ENCODE results near the gene PREX1. TPM values are rescaled to one million over a fixed set of nuclear protein-coding genes. Genes with fewer than 3 reads are reported as not detected.
"Not testable (repeated sequence)": the region's sequence is repeated elsewhere in the genome, so short reads cannot be mapped to it uniquely, and the experiment has no call there.

The PREX1 gene
- total and polyA plus RNA-seq, 2 donors (not counting 3 experiments of a cell fraction or from before 2014, with no cell fraction given) = 51.3 to 72.9 TPM

GRCh38 chr20:48843896-48844295 lies 16.1 kb upstream of the PREX1 start:
- H3K9ac ChIP-seq (replicated peaks; ENCODE audit: extremely low read depth, insufficient read depth, low read length); H3K9me3 ChIP-seq (replicated peaks; ENCODE audit: control insufficient read depth, insufficient read depth, low read length); CTCF ChIA-PET; DNase-seq (ENCODE audit: low read depth, low spot score); H3K27me3 ChIP-seq (ENCODE audit: control insufficient read depth in 2 of 2, insufficient read depth in 2 of 2, low read length in 2 of 2); H3K9me1 ChIP-seq (replicated peaks; ENCODE audit: control insufficient read depth, extremely low read depth, insufficient read depth, low read length); BruUV-seq (replicated peaks); H3K79me2 ChIP-seq (ENCODE audit: control insufficient read depth, insufficient read depth, low read length); dilution Hi-C loops (cut with MboI; ENCODE audit: extremely low pct_ligation_motif_present, low sequenced_read_pairs); H3K27ac ChIP-seq (ENCODE audit: insufficient read depth, low read depth, low read length); intact Hi-C loops (cut with micrococcal nuclease); H3K4me3 ChIP-seq (replicated peaks in 1 of 3; ENCODE audit: insufficient read depth in 1 of 3, low read depth in 1 of 3, low read length in 3 of 3); H2AFZ ChIP-seq (ENCODE audit: low read depth, low read length); H4K20me1 ChIP-seq (replicated peaks; ENCODE audit: control insufficient read depth, extremely low read depth, insufficient read depth, low read length); H3K36me3 ChIP-seq (ENCODE audit: control insufficient read depth in 2 of 2, extremely low read depth in 1 of 2, insufficient read depth in 2 of 2, low read length in 2 of 2); FAIRE-seq; POLR2A ChIA-PET; H3K4me2 ChIP-seq (ENCODE audit: insufficient read depth, low read length): not testable (repeated sequence)
- peaks cover 48% of the 10 kb centered on the region for H3K4me1 ChIP-seq (ENCODE audit: control insufficient read depth, extremely low read depth, insufficient read depth, low read length)

GRCh38 chr20:48843057-48843806 lies 15.4 kb upstream of the PREX1 start:
- no peaks in the 10 kb centered on the region for H3K9me1 ChIP-seq (replicated peaks; ENCODE audit: control insufficient read depth, extremely low read depth, insufficient read depth, low read length)
- CTCF ChIA-PET = no interaction called here
- no peak for DNase-seq (ENCODE audit: low read depth, low spot score)
- no peaks in the 10 kb centered on the region for H3K36me3 ChIP-seq (ENCODE audit: control insufficient read depth in 2 of 2, extremely low read depth in 1 of 2, insufficient read depth in 2 of 2, low read length in 2 of 2)
- H3K4me1 ChIP-seq (ENCODE audit: control insufficient read depth, extremely low read depth, insufficient read depth, low read length) = peaks cover 48% of the 10 kb centered on the region
- H4K20me1 ChIP-seq (replicated peaks; ENCODE audit: control insufficient read depth, extremely low read depth, insufficient read depth, low read length) = no peaks in the 10 kb centered on the region
- no peak overlapping the region for H3K4me2 ChIP-seq (ENCODE audit: insufficient read depth, low read length)
- intact Hi-C loops (cut with micrococcal nuclease) (no loop called here), dilution Hi-C loops (cut with MboI; ENCODE audit: extremely low pct_ligation_motif_present, low sequenced_read_pairs) (no loop called here)
- H2AFZ ChIP-seq (ENCODE audit: low read depth, low read length) = no peak overlapping the region
- FAIRE-seq = no peak
- POLR2A ChIA-PET = no interaction called here
- TF ChIP-seq POLR2A (IDR thresholded peaks at IDR 0.05; ENCODE audit: low read depth, low read length) = no peak
- no peak for TF ChIP-seq JUN (IDR thresholded peaks at IDR 0.05; ENCODE audit: borderline replicate concordance, insufficient read depth, insufficient read length, low read depth)
- TF ChIP-seq MYC (IDR thresholded peaks at IDR 0.05; ENCODE audit: low read depth, low read length) = no peak
- H3K27me3 ChIP-seq (ENCODE audit: control insufficient read depth in 2 of 2, insufficient read depth in 2 of 2, low read length in 2 of 2) = no peaks in the 10 kb centered on the region
- no peak overlapping the region for H3K27ac ChIP-seq (ENCODE audit: insufficient read depth, low read depth, low read length)
- H3K79me2 ChIP-seq (ENCODE audit: control insufficient read depth, insufficient read depth, low read length) = no peaks in the 10 kb centered on the region
- no TSS peak for BruUV-seq (replicated peaks)
- H3K9ac ChIP-seq (replicated peaks; ENCODE audit: extremely low read depth, insufficient read depth, low read length) = no peak overlapping the region
- no peak overlapping the region for H3K4me3 ChIP-seq (replicated peaks in 1 of 3; ENCODE audit: insufficient read depth in 1 of 3, low read depth in 1 of 3, low read length in 3 of 3)
- no peaks in the 10 kb centered on the region for H3K9me3 ChIP-seq (replicated peaks; ENCODE audit: control insufficient read depth, insufficient read depth, low read length)
